ENCODE data around the gene MMRN1. TPM values are rescaled to one million over a fixed set of nuclear protein-coding genes. Genes with fewer than 3 reads are reported as not detected.

The MMRN1 gene
- total RNA-seq, 4 donors from 2014 or later, result 13.5 to 30.2 (median 22.2) TPM

DNA sequence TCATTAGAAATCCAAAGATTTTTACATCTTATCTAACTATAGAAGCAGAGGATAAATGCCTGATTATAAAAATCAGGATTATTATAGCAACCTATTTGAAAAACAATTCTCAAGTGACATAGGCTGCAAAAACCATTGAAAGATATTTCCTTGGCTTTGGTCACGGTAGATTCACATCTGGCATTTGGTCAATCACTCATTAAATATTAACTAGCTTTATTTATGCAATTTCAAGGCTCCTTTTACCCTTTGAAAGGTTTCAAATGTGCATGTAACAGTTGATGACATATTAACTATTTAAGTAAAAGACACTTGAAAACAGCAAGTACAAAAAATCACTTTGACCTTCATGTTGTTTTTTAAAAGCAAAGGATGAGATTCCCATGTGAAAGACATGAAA is 98.1 kb downstream of the MMRN1 start:
- Histone ChIP-seq H3K4me3 (no peak overlapping the region), H3K9me3 (no peaks in the 10 kb centered on the region), H3K36me3 (no peaks in the 10 kb centered on the region), H3K27me3 (no peaks in the 10 kb centered on the region), H3K27ac (no peak overlapping the region), H3K4me1 (peaks cover 0 to 7% (median 0%) of the 10 kb centered on the region in 4 donors)
- no peak for TF ChIP-seq POLR2A (IDR thresholded peaks at IDR 0.05)
- TF ChIP-seq, protein P1, sequence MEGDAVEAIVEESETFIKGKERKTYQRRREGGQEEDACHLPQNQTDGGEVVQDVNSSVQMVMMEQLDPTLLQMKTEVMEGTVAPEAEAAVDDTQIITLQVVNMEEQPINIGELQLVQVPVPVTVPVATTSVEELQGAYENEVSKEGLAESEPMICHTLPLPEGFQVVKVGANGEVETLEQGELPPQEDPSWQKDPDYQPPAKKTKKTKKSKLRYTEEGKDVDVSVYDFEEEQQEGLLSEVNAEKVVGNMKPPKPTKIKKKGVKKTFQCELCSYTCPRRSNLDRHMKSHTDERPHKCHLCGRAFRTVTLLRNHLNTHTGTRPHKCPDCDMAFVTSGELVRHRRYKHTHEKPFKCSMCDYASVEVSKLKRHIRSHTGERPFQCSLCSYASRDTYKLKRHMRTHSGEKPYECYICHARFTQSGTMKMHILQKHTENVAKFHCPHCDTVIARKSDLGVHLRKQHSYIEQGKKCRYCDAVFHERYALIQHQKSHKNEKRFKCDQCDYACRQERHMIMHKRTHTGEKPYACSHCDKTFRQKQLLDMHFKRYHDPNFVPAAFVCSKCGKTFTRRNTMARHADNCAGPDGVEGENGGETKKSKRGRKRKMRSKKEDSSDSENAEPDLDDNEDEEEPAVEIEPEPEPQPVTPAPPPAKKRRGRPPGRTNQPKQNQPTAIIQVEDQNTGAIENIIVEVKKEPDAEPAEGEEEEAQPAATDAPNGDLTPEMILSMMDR (IDR thresholded peaks at IDR 0.05), result no peak
- DNase-seq, result no peak

DNA sequence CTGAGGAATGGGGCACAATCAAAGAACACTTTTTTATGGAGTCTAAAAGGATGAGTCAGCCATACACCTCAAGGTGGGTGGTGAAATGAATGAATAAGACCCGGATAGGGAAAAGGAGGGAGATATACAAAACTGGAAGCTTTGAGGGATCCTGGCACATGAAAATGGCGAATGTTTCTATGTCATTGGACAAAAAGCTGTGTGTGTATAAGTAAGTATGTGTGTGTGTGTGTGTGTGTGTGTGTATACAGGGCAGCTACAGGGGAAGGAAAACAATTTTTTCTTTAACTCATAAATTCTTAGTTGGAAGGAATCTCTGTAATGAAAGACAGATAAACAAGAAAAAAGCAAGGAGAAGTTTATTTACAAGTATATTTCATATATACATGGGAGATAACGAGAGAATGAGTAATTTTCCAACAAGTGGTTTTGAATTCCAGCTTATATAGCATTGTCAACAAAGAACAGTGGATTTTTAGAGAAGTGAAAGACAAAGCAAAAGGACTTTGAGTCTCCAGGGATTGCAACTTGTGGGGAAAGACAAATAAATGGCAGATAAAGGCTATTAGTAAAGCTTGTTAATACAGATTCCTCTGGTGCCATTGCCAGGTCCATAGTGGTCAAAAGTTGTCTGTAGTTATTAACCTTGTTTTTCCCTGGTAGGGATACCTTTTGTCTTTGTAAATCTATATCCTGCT is 99.7 kb downstream of the MMRN1 start:
- H3K4me3 ChIP-seq, result no peak overlapping the region
- DNase-seq, result no peak

DNA sequence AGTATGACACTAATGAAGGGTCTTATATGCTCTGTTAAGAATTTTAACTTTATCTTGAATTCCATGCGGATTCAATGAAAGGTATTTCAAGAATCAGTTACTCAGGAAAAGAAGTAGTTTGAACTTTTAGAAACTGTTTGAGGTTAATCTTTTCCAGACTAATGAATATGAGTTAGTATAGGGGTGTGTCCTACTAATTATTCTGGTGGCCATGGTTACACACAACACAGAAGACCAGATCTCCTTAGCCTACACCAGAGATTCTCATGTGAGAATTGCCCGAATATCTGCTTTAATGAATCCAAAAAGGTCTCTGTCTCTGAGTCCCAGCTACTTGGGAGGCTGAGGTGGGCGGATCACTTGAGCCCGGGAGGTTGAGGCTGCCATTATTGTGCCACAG is 100.4 kb downstream of the MMRN1 start:
- no peak for DNase-seq
- H3K27ac ChIP-seq, result no peak overlapping the region
- H3K9me3 ChIP-seq, result no peaks in the 10 kb centered on the region
- H3K36me3 ChIP-seq, result no peaks in the 10 kb centered on the region
- no peaks in the 10 kb centered on the region for H3K27me3 ChIP-seq
- no peak for TF ChIP-seq POLR2A (IDR thresholded peaks at IDR 0.05)
- TF ChIP-seq, protein P1 (IDR thresholded peaks at IDR 0.05), result no peak
- peaks cover 0 to 7% (median 0%) of the 10 kb centered on the region in 4 donors for H3K4me1 ChIP-seq
- H3K4me3 ChIP-seq, result no peak overlapping the region

More for the DNA sequence above, 99.7 kb downstream of the MMRN1 start:
- H3K36me3 ChIP-seq, result no peaks in the 10 kb centered on the region
- no peak overlapping the region for H3K27ac ChIP-seq
- no peak for TF ChIP-seq POLR2A (IDR thresholded peaks at IDR 0.05)
- TF ChIP-seq, protein P1 (IDR thresholded peaks at IDR 0.05), result no peak
- no peaks in the 10 kb centered on the region for H3K9me3 ChIP-seq
- H3K27me3 ChIP-seq, result no peaks in the 10 kb centered on the region
- H3K4me1 ChIP-seq, result peaks cover 0 to 7% (median 0%) of the 10 kb centered on the region in 4 donors

DNA sequence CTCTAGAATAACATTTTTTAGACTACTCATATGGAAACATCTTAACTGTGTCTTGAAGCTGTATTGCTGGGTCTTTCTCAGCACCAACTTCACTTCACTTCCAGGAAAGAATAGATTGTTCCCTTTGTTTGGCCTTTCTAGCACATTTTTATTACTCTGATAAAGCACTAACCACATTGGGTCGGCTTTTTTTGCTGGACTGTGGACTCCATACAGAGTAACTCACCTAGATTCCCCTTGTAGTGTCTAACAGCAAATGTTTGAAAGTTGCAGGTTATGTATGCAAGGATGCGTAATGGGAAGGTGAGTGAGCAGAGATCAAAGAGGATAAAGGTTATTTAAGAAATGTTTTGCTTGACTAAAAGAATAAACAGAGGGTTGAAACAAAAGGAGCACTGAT is 101.2 kb downstream of the MMRN1 start:
- DNase-seq, result no peak
- H3K4me3 ChIP-seq, result no peak overlapping the region
- TF ChIP-seq, protein P1 (IDR thresholded peaks at IDR 0.05), result no peak
- TF ChIP-seq POLR2A (IDR thresholded peaks at IDR 0.05), result no peak

DNA sequence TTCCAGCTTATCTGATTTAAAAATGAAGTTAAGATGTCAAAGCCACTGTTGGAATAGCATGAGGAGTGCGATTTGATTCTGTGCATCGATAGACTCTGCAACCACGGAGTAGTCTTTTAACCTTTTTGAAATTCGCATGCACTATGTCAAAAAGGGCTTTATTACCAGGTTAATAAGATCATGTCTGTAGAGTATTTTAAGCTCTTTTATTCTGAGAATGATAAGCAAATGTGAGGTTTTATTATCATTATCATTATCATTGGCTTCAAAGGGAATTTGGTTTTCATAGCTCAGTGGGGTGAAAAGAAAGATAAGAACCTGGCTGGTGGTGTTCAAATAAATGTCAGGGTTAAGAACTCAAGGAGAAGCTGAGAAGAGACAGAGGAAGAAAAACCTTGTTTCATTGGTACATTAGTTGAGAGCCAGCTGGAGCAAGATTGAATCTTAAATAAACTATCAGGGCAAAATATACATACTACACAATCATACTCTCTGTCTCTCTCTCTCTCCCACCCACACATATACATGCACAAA is 102.6 kb downstream of the MMRN1 start:
- no peaks in the 10 kb centered on the region for H3K9me3 ChIP-seq
- TF ChIP-seq, protein P1 (IDR thresholded peaks at IDR 0.05), result no peak
- no peak for TF ChIP-seq POLR2A (IDR thresholded peaks at IDR 0.05)
- H3K27me3 ChIP-seq, result no peaks in the 10 kb centered on the region
- H3K4me3 ChIP-seq, result no peak overlapping the region
- H3K27ac ChIP-seq, result no peak overlapping the region
- peaks cover 0 to 7% (median 0%) of the 10 kb centered on the region in 4 donors for H3K4me1 ChIP-seq
- DNase-seq, result no peak
- H3K36me3 ChIP-seq, result no peaks in the 10 kb centered on the region

More for the DNA sequence above, 101.2 kb downstream of the MMRN1 start:
- Histone ChIP-seq H3K27me3 (no peaks in the 10 kb centered on the region), H3K9me3 (no peaks in the 10 kb centered on the region), H3K36me3 (no peaks in the 10 kb centered on the region), H3K27ac (no peak overlapping the region), H3K4me1 (peaks cover 0 to 7% (median 0%) of the 10 kb centered on the region in 4 donors)
